Stimulated activated CD4-positive, alpha-beta T cell treated with anti-CD3 and anti-CD28 coated beads, TNF-alpha, amount 100 ng/mL, for 48 hours (primary cell): ENCODE data around the gene ATL2.
"Not testable (repeated sequence)": the region's sequence is repeated elsewhere in the genome, so short reads cannot be mapped to it uniquely, and the experiment has no call there.

Experiments used
- DNase-seq, 3 donors: peaks; one replicate each; pipeline ENCODE4 v3.0.0-alpha.2; 2020; ENCODE audit warnings: low read depth in 3 of 3

Gene ATL2

DNA sequence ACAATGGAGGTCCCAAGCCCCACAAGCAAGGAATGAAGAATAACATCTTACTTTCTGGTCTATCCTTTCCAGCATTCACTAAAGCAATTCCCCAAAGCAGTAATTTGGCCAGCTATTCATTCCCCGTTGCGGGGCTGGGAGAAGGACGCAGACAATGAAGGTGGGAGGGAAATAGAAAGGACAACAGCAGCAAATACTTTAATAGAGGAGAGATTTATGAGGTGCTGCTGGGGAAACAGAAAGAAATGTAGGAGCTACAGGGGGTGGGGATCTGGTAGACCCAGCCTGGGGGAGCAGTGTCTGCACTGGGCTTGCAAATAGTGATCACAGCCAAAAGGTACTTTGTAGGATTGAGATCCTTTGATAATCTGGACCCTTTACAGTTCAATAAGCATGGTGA is 13.9 kb upstream of the ATL2 start:
- DNase-seq: no peak

DNA sequence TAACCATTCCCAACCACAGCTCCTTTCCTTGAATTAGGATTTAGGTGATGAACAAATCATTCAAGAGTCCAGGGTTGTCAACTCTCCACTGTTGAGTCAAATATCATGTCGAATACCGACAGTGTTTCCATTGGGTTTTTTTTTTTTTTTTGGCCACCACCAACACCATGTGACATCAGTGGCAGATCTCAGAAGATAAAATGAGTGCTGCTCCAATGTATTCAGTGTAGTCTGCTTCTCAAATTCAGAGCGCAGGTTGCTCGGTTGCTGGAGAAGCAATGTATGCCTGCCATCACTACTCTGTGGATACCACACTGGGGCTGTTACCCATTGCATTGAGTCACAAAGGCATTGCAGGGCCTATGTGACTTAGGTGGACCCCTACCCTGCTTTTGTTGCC is 10.8 kb upstream of the ATL2 start:
- no peak for DNase-seq

DNA sequence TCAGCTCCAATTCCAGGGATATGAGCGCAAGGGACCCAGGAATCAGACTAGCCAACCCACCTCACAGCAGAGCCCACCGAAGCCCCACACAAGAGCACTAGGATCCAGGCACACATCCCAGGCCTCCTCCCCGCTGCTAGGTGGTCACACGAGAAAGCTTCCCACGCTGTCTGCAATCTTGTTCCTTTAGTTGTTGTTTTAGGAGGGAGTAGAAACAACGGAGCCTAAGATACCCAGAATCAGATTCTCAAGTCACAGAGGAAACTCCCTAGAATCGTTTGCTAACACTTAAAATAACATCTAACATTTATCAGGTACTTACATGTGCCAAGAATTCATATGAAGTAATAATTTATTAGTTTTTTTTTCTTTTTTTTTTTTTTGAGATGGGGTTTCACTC is 9.7 kb upstream of the ATL2 start:
- no peak for DNase-seq

DNA sequence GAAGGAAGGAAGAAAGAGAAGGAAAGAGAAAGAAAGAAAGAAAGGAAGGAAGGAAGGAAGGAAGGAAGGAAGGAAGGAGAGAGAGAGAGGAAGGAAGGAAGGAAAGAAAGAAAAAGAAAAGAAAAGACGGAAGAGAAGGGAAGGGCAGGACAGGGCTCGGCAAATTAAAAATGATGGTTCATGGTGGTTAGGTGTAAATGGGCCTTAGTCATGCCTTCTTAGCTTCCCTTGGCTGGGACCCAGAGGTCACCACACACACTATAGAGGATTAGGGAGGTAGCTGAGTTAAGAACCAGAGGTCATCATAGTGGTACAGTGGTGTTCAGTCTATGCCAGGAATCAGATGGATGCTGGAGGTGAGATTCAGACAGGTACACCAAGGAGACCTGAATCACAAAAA is 9.3 kb upstream of the ATL2 start:
- no peak for DNase-seq

DNA sequence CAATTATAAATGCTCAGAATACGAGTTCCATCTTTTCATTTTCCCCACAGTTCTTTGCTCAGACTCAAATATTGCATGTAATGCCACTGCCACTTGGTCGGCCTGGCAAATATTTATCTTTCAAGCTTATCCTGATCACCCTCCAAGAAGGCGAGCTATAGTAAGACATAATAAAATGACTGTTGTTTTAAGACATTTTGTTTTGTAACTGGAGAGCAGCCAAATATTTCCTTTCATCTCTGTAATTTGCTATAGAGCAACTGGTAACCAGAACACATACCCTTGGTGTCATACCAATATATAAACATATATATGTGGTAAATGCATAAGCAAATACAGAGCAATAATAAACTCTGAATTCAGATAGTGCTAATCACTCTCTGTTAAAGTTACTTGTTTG is 7.3 kb upstream of the ATL2 start:
- DNase-seq: no peak

DNA sequence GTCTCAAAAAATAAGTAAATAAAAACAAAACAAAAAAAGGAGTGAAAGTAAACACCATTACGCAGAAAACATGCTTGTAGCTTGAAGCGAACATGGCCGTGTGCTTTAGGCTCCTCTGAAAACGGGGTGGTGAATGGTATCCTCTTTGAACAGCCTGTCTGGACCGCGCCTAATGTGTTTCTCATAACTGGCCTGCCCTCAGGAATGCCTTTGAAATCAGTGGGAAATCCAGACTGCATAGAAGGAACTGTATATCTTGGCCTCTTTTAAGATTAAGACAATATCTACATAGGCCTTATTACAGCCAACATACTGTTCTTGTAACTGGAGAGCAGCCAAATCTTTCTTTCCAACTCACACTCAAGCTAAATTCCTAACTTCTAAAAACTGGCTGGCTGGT is 6.7 kb upstream of the ATL2 start:
- not testable (repeated sequence) for DNase-seq

DNA sequence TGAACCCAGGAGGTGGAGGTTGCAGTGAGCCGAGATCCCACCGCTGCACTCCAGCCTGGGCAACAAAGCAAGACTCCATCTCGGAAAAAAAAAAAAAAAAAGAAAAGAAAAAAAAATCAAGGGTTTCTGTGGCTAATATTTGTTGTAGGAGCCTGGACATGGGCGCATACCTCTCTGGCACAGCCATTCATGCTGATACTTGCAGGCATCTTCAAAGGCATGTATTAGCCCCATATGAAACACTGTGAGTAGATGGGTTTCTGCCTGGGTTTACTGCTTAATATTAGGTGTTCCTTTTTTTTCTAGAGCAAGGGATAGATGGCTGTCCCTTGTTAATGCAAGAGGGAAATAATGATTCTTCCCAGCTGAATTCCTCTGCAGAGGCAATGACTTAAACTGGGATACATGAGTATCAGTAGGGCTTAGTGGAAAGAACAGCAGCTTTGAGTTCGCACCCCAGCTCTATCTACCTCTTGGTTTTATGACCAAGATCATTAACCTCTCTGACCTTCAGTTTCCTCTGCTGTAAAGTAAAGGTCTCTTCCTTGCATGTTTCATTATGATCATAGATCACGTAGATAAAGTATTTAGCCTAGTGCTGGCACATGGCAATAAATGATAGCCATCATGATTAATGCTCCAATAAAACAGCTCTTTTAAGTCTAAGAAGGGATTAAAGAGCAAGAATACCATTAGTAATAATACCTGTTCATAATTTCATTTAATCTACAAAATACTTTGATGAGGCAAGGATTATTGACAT is 4.5 kb upstream of the ATL2 start:
- DNase-seq: no peak

DNA sequence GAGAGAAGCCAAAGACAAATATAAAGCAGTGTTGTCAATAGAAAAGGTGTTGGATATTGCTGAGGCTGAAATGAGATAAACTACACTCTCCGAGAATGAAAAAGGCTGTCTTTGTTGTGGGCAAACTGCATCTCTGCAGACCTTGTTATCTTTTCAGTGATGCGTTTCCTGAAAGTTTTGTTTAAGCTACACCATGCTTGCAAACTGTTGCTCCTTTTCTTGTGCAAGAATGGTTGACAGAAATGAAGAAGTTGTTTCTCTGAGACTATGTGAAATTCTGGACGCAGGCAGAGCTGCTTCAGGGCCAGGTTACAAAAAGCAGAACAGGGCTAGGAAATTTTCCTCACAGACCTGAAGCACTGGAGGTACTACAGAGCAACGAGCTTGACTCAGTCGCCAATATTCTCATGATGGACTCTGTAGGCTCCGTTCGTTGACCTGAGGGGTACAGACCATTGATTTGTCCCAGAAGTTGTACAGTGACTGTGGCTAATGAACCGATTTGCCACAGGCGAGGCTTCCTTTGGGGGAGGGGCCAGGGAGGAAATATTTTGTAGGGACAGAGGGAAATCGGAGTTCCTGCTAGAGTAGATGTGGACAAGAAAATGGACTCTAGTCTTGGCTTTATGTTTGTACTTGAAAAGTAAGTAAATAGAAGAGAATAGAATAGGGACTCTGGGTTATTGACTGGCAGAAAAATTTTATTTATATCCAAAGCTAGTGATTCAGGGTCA is 3.5 kb upstream of the ATL2 start:
- DNase-seq: no peak

DNA sequence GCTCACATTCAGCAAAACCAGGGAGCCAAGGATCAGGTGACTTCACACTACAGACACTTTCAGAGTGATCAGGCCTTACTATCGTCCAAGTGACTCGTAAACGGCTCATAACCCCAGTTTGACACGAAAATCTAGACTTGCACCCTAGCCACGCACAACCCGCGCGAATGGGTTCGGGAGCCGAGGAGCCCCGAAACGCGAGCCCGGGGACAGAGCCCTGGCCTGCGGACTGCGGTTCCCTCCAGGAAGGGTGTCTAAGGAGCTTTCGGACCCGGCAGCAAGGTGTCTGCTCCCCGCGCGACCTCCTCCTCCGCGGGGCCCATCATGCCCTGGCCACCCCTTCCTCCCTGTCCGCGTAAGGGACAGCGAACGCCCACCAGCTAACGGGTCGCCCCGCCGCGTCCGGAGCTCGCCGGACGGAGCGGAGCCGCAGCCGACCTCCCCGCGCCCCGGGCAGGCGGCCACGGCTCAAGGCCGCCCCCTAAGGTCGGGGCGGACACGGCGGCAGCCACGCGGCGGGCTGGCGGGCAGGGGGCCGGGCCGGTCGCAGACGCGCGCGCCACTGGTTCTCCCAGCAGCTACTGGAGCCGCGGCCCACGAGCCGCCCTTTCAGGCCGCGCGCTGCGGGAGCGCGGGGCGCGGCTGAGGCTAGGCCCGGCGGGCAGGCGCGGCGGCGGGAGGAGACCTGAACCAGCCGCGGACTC is 575 bp downstream of the ATL2 start:
- peak; percentile 23 to 49 (median 23) for DNase-seq

DNA sequence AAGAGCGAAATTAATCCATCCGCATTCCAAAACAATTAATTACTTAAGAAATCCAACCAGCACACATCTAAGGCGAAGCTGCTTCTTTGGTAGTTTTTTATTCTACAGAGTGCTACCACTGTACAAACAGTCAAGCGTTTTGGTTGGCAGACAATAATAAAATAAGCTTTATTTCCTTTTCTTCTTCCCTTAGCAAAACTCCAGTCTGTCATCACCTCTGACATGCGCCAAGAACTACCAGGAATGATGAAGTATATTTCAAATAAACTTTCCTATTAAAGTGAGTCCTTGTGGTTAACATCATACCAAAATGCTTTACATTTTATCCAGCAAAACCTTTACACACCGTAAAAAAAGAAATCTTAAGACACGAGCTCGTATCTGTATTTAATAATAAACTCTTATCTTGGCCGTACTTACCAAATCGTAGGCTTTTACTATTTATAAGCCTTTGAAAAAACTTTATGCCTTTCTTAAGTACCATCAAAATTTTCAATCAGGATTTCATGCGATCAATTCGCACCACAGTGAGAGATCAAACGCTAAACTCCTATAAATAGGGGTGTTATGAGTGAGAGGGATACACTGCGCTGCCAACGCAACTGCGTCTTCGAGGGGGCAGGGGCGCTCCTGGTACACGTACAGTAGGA is 1.3 kb downstream of the ATL2 start:
- DNase-seq: peak in 1 of 3 donors; percentile 45

DNA sequence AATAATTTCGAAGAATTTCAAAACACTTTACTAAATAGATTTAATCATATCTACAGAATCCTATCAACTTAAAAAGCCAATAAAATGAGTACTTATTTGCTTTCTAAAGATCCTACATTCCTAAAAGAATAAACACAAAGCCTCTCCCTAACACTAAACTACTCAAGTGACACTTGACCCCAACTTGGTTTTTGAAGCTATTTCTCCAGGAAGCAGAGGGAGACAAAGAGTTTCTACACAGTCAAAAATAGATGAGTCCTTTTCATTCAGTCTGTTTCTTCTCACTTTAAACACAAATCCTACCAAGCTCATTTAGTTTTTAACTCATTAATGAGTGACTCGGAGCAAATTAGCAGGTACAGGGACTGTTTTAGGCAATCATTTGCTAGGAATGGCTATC is 2.1 kb downstream of the ATL2 start:
- no peak for DNase-seq

DNA sequence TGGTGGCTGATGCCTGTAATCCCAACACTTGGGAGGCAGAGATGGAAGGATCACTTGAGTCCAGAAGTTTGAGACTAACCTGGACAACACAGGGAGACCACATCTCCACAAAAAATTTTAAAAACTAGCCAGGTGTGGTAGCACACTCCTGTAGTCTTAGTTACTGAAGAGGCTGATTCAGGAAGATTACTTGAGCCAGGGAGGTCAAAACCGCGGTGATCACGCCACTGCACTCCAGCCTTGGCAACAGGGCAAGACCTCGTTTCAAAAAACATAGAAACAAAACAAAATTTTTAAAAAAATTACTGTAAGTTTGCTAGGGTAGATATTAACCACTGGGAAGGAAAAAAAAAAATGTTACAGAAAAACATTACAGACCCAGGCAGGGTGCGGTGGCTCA is 5.8 kb downstream of the ATL2 start:
- no peak for DNase-seq

DNA sequence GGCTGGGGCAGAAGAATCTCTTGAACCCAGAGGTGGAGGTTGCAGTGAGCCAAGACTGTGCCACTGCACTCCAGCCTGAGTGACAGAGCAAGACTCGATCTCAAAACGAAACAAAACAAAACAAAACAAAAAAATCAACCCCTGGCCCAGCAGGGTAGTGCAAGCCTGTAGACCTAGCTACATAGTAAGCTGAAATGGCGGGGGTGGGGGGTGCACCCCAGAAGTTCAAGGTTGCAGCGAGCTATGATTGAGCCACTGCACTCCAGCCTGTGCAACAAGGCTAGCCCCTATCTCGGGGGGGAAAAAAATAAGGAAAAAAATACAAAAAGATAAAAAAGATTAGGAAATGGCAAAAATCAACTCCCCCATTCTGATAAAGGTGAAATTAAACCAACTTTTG is 6.4 kb downstream of the ATL2 start:
- no peak for DNase-seq

DNA sequence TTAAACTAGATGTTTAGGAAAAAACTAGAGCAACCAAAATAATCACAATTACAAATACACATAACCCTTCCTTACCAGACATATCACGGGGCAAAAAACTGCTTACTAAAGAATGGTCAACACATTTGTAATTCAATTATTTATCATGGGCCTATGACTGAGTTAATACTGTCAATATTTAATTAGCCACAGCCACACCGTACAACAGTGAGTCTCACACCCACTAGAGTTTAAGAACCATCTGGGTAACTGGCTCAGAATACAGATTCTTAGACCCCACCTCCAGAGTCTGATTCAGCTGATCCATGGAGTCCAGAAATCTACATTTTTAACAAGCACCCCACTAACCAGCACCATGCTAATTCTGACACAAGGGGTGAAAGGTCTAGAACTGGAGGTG is 14.8 kb downstream of the ATL2 start:
- DNase-seq: no peak

DNA sequence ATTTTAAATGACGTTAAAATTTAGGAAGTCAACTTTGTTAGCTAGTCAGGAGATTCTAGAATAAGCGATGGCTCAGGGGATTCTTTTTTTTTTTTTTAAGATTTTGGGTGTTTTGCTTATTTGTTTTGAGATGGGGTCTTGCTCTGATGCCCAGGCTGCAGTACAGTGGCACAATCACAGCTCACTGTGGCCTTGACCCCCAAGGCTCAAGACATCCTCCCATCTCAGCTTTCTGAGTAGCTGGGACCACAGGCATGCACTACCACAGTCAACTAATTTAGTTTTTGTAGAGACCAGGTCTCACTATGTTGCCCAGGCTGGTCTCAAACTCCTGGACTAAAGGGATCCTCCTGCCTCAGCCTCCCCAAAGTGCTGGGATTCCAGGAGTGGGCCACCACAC is 16.9 kb downstream of the ATL2 start:
- no peak for DNase-seq

DNA sequence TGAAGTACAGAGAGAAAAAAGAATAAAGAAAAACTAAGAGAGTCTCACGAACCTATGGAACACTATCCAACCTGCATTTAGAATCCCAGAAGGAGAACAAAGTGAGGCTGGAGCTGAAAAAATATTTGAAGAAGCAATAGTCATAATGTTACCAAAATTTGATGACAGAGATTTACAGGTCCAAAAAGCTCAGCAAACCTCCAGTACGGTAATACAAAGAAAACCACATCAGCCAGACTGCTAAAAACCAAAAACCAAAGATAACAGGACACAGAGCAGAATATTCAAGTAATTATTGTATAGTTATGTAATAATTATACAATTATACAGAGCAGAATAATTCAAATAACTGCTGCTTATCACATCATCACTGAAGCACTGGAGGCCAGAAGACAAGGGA is 23.7 kb downstream of the ATL2 start:
- no peak for DNase-seq

DNA sequence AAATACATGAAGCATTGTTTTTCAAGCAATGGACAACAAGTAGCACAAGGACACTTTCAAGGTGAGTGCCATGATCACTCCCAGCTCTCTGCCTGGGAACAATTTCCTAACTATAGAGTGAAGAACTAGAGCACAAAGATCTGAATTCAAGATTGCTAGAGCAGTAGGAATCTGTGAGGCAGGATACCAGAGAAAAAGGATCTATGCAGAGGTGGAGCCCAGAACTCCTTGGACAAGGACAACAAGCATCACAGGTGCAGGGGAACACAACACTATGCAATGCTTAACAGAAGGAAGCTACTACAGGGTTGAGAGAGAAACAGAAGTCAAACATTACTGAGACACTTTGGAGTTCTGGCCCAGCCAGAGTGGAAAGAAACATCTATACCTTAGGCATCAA is 24.7 kb downstream of the ATL2 start:
- DNase-seq: no peak

DNA sequence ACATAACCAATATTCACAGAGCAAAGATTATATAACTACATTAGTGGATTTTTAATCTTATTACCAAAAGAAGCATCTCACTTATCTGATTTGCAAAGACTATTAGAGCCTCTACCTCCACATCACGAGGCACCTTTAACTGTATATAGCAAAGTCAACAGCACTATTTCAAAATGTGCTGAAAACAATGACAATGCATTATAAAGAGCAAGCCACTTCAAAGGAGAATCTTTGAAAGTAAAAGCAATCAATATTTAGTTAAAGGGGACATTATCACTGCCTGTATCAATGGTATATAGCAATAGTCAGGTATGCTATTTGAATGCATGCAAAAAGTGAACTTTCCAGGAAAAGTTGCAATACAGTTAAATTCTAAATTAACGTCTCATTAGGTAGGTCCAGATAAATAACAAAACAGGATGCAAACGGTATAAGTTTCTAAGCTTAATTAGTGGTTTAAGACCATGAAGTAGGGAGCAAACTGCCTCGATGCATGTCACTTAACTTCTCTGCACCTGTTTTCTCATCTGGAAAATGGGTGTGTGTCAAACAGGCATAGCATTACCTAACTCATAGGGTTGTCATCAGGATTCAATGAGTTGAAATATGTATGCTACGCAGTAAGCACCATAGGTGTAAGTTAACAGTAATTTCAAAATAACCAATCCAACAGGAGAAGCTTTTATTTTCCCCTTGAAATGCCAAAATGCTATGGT is 31.6 kb downstream of the ATL2 start:
- DNase-seq: no peak

DNA sequence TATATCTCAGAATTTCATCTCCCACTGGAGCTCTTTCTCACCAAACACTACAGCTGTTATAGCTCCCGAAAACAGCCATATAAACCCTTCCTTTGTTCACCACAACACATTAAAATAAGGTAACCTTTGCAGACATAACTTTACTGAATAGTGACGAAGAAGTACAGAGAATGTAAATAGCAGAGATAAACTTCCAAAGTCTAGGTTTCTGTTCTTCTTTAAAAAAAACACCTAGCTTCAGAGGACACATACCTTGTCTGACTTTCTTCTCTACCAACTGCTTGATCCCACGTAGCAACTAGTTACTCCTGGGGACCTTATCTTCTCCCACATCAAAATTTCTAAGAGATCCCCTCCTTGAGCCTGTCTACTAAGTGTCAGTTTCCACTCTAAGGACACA is 32.3 kb downstream of the ATL2 start:
- DNase-seq: no peak

DNA sequence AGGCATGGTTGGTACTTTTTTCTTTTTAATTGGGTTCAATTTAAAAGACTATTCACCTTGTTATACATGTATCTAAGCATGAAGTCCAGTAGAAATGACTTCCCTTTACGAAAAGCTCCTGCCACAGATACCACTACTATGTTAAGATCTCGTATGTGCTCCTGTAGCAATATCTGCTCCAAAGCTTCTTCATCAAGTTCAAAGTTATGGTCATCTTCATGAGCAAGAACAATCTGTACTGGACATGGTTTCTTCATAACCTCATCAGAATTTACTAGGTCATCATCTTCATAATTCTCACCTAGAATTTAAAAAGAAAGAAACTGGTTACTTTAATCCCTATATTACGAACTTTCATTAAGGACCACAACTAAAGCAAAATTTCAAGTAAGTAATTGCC is 33.9 kb downstream of the ATL2 start:
- DNase-seq: no peak

DNA sequence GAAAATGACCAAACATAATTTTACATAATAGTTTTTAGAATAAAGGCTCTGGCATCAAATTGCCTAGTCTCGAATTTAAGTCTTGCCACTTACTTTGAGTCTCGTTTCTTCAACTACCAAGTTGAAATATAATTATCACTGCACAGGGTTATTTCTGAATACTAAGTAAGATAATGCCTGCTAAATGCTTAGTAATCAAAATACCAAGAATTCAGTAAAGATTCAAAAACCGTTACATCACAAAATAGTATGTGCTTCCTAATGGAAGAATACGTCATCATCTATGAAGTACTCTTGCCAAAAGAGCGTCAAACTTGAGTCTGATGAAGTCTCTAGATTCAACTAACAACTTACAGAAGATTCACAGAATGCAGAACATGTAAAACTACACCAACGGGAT is 40.5 kb downstream of the ATL2 start:
- DNase-seq: no peak

DNA sequence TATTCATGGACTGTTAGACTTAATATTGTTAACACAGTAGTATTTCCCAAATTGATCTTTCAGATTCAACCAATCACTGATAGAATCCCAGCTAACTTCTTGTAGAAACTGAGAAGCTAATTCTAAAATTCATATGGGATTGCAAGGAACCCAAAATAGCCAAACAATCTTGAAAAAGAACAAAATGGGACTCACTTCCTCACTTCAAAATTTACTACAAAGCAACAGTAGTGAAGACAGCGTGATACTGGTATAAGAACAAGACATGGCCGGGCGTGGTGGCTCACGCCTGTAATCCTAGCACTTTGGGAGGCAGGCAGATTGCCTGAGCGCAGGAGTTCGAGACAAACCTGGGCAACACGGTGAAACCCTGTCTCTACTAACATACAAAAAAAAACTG is 46.3 kb downstream of the ATL2 start:
- DNase-seq: no peak
